ENCODE measurements around the gene MAP3K19.
"Not testable (repeated sequence)": the region's sequence is repeated elsewhere in the genome, so short reads cannot be mapped to it uniquely, and the experiment has no call there.

- TF ChIP-seq POLR2AphosphoS5 (IDR thresholded peaks at IDR 0.05; ENCODE audit: borderline replicate concordance, low read depth, low read length); EZH2 (IDR thresholded peaks at IDR 0.05): not testable (repeated sequence)
These were observed 42.4 kb upstream of the MAP3K19 start for GRCh38 chr2:135089597-135089996.
